SK-N-SH treated with all-trans-retinoic acid at 6 μM for 48 hours (cell line): ENCODE data around the gene TIAM2.
"Not testable (repeated sequence)": the region's sequence is repeated elsewhere in the genome, so short reads cannot be mapped to it uniquely, and the experiment has no call there.

Experiments used
- ATAC-seq: fragments of 200-7000 bp; cut with Tn5 transposase; 3 replicates; pipeline ENCODE4 v1.9.1; 2020; ENCODE audit warnings: mild to moderate bottlenecking, moderate library complexity
- ARNTL ChIP-seq: fragments of 450-650 bp; formaldehyde crosslinking; IDR thresholded peaks from 2 replicates; pipeline ENCODE4 v1.5.0; 2020; ENCODE audit warnings: low read depth, mild to moderate bottlenecking, moderate library complexity, borderline replicate concordance
- BACH2 ChIP-seq: fragments of 250-450 bp; sonication (Bioruptor Pico); IDR thresholded peaks from 2 replicates; pipeline ENCODE4 v1.9.0; 2021; ENCODE audit warnings: mild to moderate bottlenecking, borderline replicate concordance
- CREB5 ChIP-seq: fragments of 250-450 bp; sonication (Bioruptor Pico); IDR thresholded peaks from 2 replicates; pipeline ENCODE4 v1.5.1; 2020; ENCODE audit warnings: low read depth, mild to moderate bottlenecking, moderate library complexity
- CSRNP3 ChIP-seq: fragments of 250-450 bp; sonication (Bioruptor Pico); IDR thresholded peaks from 2 replicates; pipeline ENCODE4 v1.5.1; 2021; ENCODE audit warnings: mild to moderate bottlenecking, moderate library complexity
- ESRRG ChIP-seq: fragments of 250-450 bp; sonication (Bioruptor Pico); IDR thresholded peaks from 2 replicates; pipeline ENCODE4 v1.6.1; 2021; ENCODE audit warnings: mild to moderate bottlenecking
- GLIS3 ChIP-seq: fragments of 250-450 bp; sonication (Bioruptor Pico); IDR thresholded peaks from 2 replicates; pipeline ENCODE4 v1.5.0; 2020; ENCODE audit warnings: mild to moderate bottlenecking, moderate library complexity
- OSR1 ChIP-seq: fragments of 250-450 bp; sonication (Bioruptor Pico); IDR thresholded peaks from 2 replicates; pipeline ENCODE4 v1.8.0; 2022; ENCODE audit warnings: moderate library complexity, mild to moderate bottlenecking, inconsistent platforms
- PATZ1 ChIP-seq: fragments of 250-450 bp; sonication (Bioruptor Pico); IDR thresholded peaks from 2 replicates; pipeline ENCODE4 v1.8.0; 2020; ENCODE audit warnings: mild to moderate bottlenecking, moderate library complexity, borderline replicate concordance
- POU6F1 ChIP-seq: fragments of 250-450 bp; sonication (Bioruptor Pico); IDR thresholded peaks from 2 replicates; pipeline ENCODE4 v1.8.0; 2021; ENCODE audit warnings: low read depth, mild to moderate bottlenecking, moderate library complexity, borderline replicate concordance
- TCF4 ChIP-seq: fragments of 250-450 bp; sonication (Bioruptor Pico); IDR thresholded peaks from 2 replicates; pipeline ENCODE4 v1.8.0; 2021; ENCODE audit warnings: mild to moderate bottlenecking, moderate library complexity, borderline replicate concordance
- TOX ChIP-seq: fragments of 250-450 bp; sonication (Bioruptor Pico); IDR thresholded peaks from 2 replicates; pipeline ENCODE4 v1.8.0; 2021; ENCODE audit warnings: mild to moderate bottlenecking, moderate library complexity, borderline replicate concordance
- ZC3H10 ChIP-seq: fragments of 250-450 bp; sonication (Bioruptor Pico); IDR thresholded peaks from 2 replicates; pipeline ENCODE4 v1.5.1; 2021; ENCODE audit warnings: mild to moderate bottlenecking, moderate library complexity
- ZFP30 ChIP-seq: fragments of 450-650 bp; formaldehyde crosslinking; IDR thresholded peaks from 2 replicates; pipeline ENCODE4 v1.5.0; 2022; ENCODE audit warnings: mild to moderate bottlenecking, moderate library complexity
- ZNF565 ChIP-seq: fragments of 450-650 bp; formaldehyde crosslinking; conservative IDR thresholded peaks from 2 replicates; pipeline ENCODE4 v1.5.0; 2020; ENCODE audit warnings: low read depth, mild to moderate bottlenecking, moderate library complexity
- ZNF70 ChIP-seq: fragments of 450-650 bp; formaldehyde crosslinking; IDR thresholded peaks from 2 replicates; pipeline ENCODE4 v1.5.0; 2020; ENCODE audit warnings: mild to moderate bottlenecking, moderate library complexity

The TIAM2 gene

GRCh38 chr6:154962753-154963152 lies 32.4 kb upstream of the TIAM2 start:
- peak; percentile 94 for ATAC-seq
- TF ChIP-seq ZFP30 (no peak), PATZ1 (CRISPR knock-in tag) (no peak), CREB5 (CRISPR knock-in tag) (no peak), GLIS3 (CRISPR knock-in tag) (no peak), POU6F1 (CRISPR knock-in tag) (no peak)

- not testable (repeated sequence) for ATAC-seq
Observed at GRCh38 chr6:154966065-154966770, 28.9 kb upstream of the TIAM2 start.

- ATAC-seq, result peak; percentile 68
- TF ChIP-seq GLIS3 (CRISPR knock-in tag), result no peak
- no peak for TF ChIP-seq ARNTL (CRISPR knock-in tag)
- no peak for TF ChIP-seq ZNF565 (CRISPR knock-in tag)
- TF ChIP-seq ESRRG (CRISPR knock-in tag), result no peak
- TF ChIP-seq CREB5 (CRISPR knock-in tag), result no peak
- no peak for TF ChIP-seq ZC3H10 (CRISPR knock-in tag)
- no peak for TF ChIP-seq TOX (CRISPR knock-in tag)
- no peak for TF ChIP-seq CSRNP3 (CRISPR knock-in tag)
- TF ChIP-seq TCF4 (CRISPR knock-in tag), result no peak
Observed at GRCh38 chr6:154969796-154970195, 25.3 kb upstream of the TIAM2 start.

- no peak for ATAC-seq
- TF ChIP-seq ZFP30, result no peak
- TF ChIP-seq ARNTL (CRISPR knock-in tag), result no peak
- TF ChIP-seq, all 23 proteins: peak for 0
Observed at GRCh38 chr6:154974485-154975149, 20.5 kb upstream of the TIAM2 start.

GRCh38 chr6:154977588-154977987 lies 17.5 kb upstream of the TIAM2 start:
- TF ChIP-seq ZNF565 (CRISPR knock-in tag), result no peak
- no peak for TF ChIP-seq BACH2 (CRISPR knock-in tag)
- no peak for TF ChIP-seq OSR1 (CRISPR knock-in tag)
- TF ChIP-seq ZNF70, result no peak
- TF ChIP-seq CREB5 (CRISPR knock-in tag), result no peak
- TF ChIP-seq ESRRG (CRISPR knock-in tag), result no peak

More at GRCh38 chr6:154977588-154977987, 17.5 kb upstream of the TIAM2 start:
- ATAC-seq, result no peak
